Mesenchymal stem cell (in vitro differentiated cells and primary cell): ENCODE data around the gene SIRPG.
"Not testable (repeated sequence)": the region's sequence is repeated elsewhere in the genome, so short reads cannot be mapped to it uniquely, and the experiment has no call there.

Experiments
- DNase-seq: peaks from one replicate; pipeline ENCODE4 v3.0.0-alpha.2; 2013
- H2AFZ ChIP-seq: one replicate; pipeline ENCODE4 v1.6.1; 2013; ENCODE audit warnings: low read depth, mild to moderate bottlenecking, control low read depth, inconsistent platforms, low read length, moderate library complexity
- H2AK5ac ChIP-seq: 2 replicates; pipeline ENCODE4 v1.6.1; 2013; ENCODE audit warnings: low read length, moderate library complexity, mild to moderate bottlenecking, inconsistent platforms; ENCODE audit not compliant: severe bottlenecking
- H2BK120ac ChIP-seq: one replicate; pipeline ENCODE4 v1.6.1; 2013; ENCODE audit warnings: low read depth, mild to moderate bottlenecking, inconsistent platforms, low read length, moderate library complexity
- H2BK12ac ChIP-seq, 2 experiments: one replicate each; pipeline ENCODE4 v1.6.1; 2013; ENCODE audit warnings: inconsistent platforms in 2 of 2, low read length in 2 of 2, mild to moderate bottlenecking in 2 of 2, moderate library complexity in 2 of 2, control low read depth in 1 of 2
- H2BK15ac ChIP-seq: one replicate; pipeline ENCODE4 v1.6.1; 2013; ENCODE audit warnings: mild to moderate bottlenecking, low read depth, inconsistent platforms; ENCODE audit not compliant: poor library complexity, severe bottlenecking
- H2BK5ac ChIP-seq: 2 replicates; pipeline ENCODE4 v1.6.1; 2013; ENCODE audit warnings: low read depth, mild to moderate bottlenecking, low read length, control low read depth, inconsistent platforms; ENCODE audit not compliant: poor library complexity, severe bottlenecking
- H3K14ac ChIP-seq, 2 experiments: one replicate each; pipeline ENCODE4 v1.6.1; 2013; ENCODE audit warnings: inconsistent platforms in 2 of 2, low read length in 2 of 2, control low read depth in 1 of 2, mild to moderate bottlenecking in 1 of 2, moderate library complexity in 1 of 2
- H3K18ac ChIP-seq, 2 experiments: one replicate each; pipeline ENCODE4 v1.6.1; 2013; ENCODE audit warnings: inconsistent platforms in 2 of 2, low read length in 2 of 2, control low read depth in 1 of 2, low read depth in 1 of 2, mild to moderate bottlenecking in 1 of 2
- H3K23ac ChIP-seq, 2 experiments: one replicate each; pipeline ENCODE4 v1.6.1; 2013; ENCODE audit warnings: inconsistent platforms in 2 of 2, low read length in 2 of 2, mild to moderate bottlenecking in 2 of 2, moderate library complexity in 2 of 2, control low read depth in 1 of 2
- H3K27ac ChIP-seq: 2 replicates; pipeline ENCODE4 v1.5.1; 2013; ENCODE audit warnings: mild to moderate bottlenecking, moderate library complexity, low read length, control low read depth, inconsistent platforms; ENCODE audit not compliant: poor library complexity, severe bottlenecking
- H3K27me3 ChIP-seq, 2 experiments: 2 replicates each; pipeline versions ENCODE4 v1.6.1 to v1.7.0; 2013; ENCODE audit warnings: low read length in 2 of 2, mild to moderate bottlenecking in 2 of 2, moderate library complexity in 2 of 2, control low read depth in 1 of 2, inconsistent platforms in 1 of 2; ENCODE audit not compliant: control insufficient read depth in 1 of 2, insufficient read depth in 1 of 2
- H3K36me3 ChIP-seq, 2 experiments: 2 replicates each; pipeline versions ENCODE4 v1.6.1 to v1.7.0; 2013; ENCODE audit warnings: low read length in 2 of 2, control low read depth in 1 of 2, inconsistent platforms in 1 of 2, low read depth in 1 of 2, mild to moderate bottlenecking in 1 of 2; ENCODE audit not compliant: insufficient read depth in 2 of 2, control insufficient read depth in 1 of 2
- H3K4ac ChIP-seq, 2 experiments: one replicate each; pipeline ENCODE4 v1.6.1; 2013; ENCODE audit warnings: inconsistent platforms in 2 of 2, low read length in 2 of 2, mild to moderate bottlenecking in 2 of 2, moderate library complexity in 2 of 2, control low read depth in 1 of 2, low read depth in 1 of 2
- H3K4me1 ChIP-seq: 2 replicates; pipeline ENCODE4 v1.6.1; 2013; ENCODE audit warnings: low read depth, low read length, control low read depth; ENCODE audit not compliant: control insufficient read depth, insufficient read depth
- H3K4me2 ChIP-seq: 2 replicates; pipeline ENCODE4 v1.6.1; 2013; ENCODE audit warnings: low read length, mild to moderate bottlenecking, inconsistent platforms; ENCODE audit not compliant: poor library complexity, severe bottlenecking
- H3K4me3 ChIP-seq, 2 experiments: 2 replicates each; pipeline versions ENCODE4 v1.5.1 to v1.7.0; 2013; ENCODE audit warnings: low read length in 2 of 2, mild to moderate bottlenecking in 2 of 2, control low read depth in 1 of 2, low read depth in 1 of 2; ENCODE audit not compliant: insufficient read depth in 1 of 2
- H3K79me1 ChIP-seq: replicated peaks from 2 replicates; pipeline ENCODE4 v1.6.1; 2013; ENCODE audit warnings: mild to moderate bottlenecking, control low read depth, low read length, inconsistent platforms; ENCODE audit not compliant: poor library complexity, severe bottlenecking
- H3K9ac ChIP-seq: 2 replicates; pipeline ENCODE4 v1.7.0; 2013; ENCODE audit warnings: mild to moderate bottlenecking, low read length, moderate library complexity
- H3K9me3 ChIP-seq: 2 replicates; pipeline ENCODE4 v1.7.0; 2013; ENCODE audit warnings: mild to moderate bottlenecking, low read length; ENCODE audit not compliant: control insufficient read depth
- H4K8ac ChIP-seq: one replicate; pipeline ENCODE4 v1.6.1; 2013; ENCODE audit warnings: inconsistent platforms, mild to moderate bottlenecking, low read length, moderate library complexity
- H4K91ac ChIP-seq: one replicate; pipeline ENCODE4 v1.6.1; 2013; ENCODE audit warnings: mild to moderate bottlenecking, low read length, inconsistent platforms
- WGBS: methylation state at CpG from one replicate; pipeline ENCODE4 v1.1.7; 2013; ENCODE audit warnings: mixed read lengths; 5-methylcytosine and 5-hydroxymethylcytosine counted together

The SIRPG gene

GRCh38 chr20:1646975-1647431, 10.6 kb downstream of the SIRPG start:
- no peak overlapping the region for H2BK120ac ChIP-seq
- no peak overlapping the region for H2BK12ac ChIP-seq
- H4K8ac ChIP-seq: no peak overlapping the region
- no peak overlapping the region for H3K27ac ChIP-seq
- H3K4me1 ChIP-seq: peaks cover 4% of the 10 kb centered on the region
- no peak overlapping the region for H4K91ac ChIP-seq
- no peak overlapping the region for H3K4ac ChIP-seq
- no peaks in the 10 kb centered on the region for H3K36me3 ChIP-seq
- H2BK15ac ChIP-seq: no peak overlapping the region
- H3K9me3 ChIP-seq: no peaks in the 10 kb centered on the region
- no peak overlapping the region for H3K23ac ChIP-seq
- H3K4me2 ChIP-seq: no peak overlapping the region
- no peak for DNase-seq
- peaks cover 0 to 35% of the 10 kb centered on the region in 2 experiments for H3K27me3 ChIP-seq
- no peak overlapping the region for H3K9ac ChIP-seq
- no peak overlapping the region for H2AFZ ChIP-seq
- H2AK5ac ChIP-seq: no peak overlapping the region
- no peak overlapping the region for H3K18ac ChIP-seq
- H2BK5ac ChIP-seq: no peak overlapping the region
- H3K79me1 ChIP-seq: no peaks in the 10 kb centered on the region
- H3K14ac ChIP-seq: no peak overlapping the region
- 91% methylated on average over 3 of the region's 3 CpGs for WGBS
- no peak overlapping the region for H3K4me3 ChIP-seq

DNA sequence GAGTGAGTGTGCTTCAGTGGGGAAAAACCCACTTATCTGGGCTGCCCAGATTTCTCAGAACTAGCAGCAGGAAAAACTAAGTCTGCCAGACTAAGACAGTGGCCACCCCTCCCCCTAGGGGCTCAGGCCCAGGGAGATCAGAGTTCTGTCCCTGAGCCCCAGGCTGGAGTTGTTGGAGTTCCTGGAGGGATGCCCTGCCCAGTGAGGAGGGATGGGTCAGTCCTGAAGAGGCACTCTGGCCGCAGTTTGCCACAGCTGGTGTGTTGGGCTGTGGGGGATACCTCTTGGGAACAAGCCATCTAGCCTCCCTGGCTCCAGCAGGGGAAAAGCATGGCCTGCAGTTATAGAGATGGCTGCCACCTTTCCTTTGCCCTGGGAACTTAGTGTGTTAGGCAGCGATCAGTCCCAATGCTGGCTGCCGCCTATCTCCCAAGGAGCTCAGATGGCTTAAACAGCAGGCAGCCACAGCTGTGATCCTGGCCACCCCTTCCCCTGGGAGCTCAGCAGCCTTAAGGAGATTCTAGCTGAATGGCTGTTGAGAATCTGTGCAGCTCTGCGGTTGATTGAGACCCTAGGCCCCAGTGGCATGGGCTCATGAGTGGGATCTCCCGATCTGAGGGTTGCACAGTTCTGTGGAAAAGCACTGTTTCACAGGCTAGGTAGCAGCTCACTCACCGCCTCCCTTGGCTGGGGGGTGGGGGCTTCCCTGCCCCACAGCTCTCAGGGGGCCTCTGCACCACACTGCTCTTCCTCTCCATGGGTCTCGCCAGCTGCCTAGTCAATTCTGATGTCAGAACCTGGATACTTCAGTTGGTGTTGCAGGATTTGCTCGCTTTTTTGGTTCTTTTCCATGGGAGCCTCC, 13.2 kb downstream of the SIRPG start:
- Histone ChIP-seq H3K4me3 (no peak overlapping the region), H3K27me3 (peaks cover 0 to 25% of the 10 kb centered on the region in 2 experiments), H2BK120ac (no peak overlapping the region), H3K4ac (no peak overlapping the region), H4K8ac (no peak overlapping the region), H2BK12ac (no peak overlapping the region), H3K9me3 (no peaks in the 10 kb centered on the region), H3K14ac (no peak overlapping the region), H2BK15ac (no peak overlapping the region), H3K23ac (no peak overlapping the region), H3K4me2 (no peak overlapping the region), H3K27ac (no peak overlapping the region), H2AFZ (no peak overlapping the region), H4K91ac (no peak overlapping the region), H3K4me1 (peaks cover 4% of the 10 kb centered on the region), H3K36me3 (no peaks in the 10 kb centered on the region), H3K79me1 (no peaks in the 10 kb centered on the region), H3K9ac (no peak overlapping the region), H3K18ac (no peak overlapping the region), H2AK5ac (no peak overlapping the region), H2BK5ac (no peak overlapping the region)
- 80% methylated on average over 8 of the region's 8 CpGs for WGBS
- DNase-seq: no peak

DNA sequence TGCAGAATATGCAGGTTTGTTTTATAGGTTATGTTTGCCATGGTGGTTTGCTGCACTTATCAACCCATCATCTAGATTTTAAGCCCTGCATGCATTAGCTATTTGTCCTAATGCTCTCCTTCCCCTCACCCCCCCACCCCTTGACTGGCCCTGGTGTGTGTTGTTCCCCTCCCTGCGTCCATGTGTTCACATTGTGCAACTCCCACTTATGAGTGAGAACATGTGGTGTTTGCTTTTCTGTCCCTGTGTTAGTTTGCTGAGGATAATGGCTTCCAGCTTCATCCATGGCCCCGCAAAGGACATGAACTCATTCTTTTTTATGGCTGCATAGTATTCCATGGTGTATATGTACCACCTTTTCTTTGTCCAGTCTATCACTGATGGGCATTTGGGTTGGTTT, 18.9 kb downstream of the SIRPG start:
- WGBS: 71% methylated on average over 2 of the region's 2 CpGs
- not testable (repeated sequence) for H3K9me3 ChIP-seq, H3K4me3 ChIP-seq, H4K91ac ChIP-seq, H3K4me2 ChIP-seq, H3K14ac ChIP-seq, H4K8ac ChIP-seq, H3K36me3 ChIP-seq, H3K4ac ChIP-seq, H3K79me1 ChIP-seq, H3K18ac ChIP-seq, H3K9ac ChIP-seq, H2BK12ac ChIP-seq, H3K23ac ChIP-seq, H3K27ac ChIP-seq, H2BK120ac ChIP-seq, H2BK15ac ChIP-seq, DNase-seq, H2AFZ ChIP-seq, H2AK5ac ChIP-seq, H2BK5ac ChIP-seq
- H3K27me3 ChIP-seq: peaks cover 0 to 37% of the 10 kb centered on the region in 2 experiments
- H3K4me1 ChIP-seq: peaks cover 12% of the 10 kb centered on the region

GRCh38 chr20:1637755-1638154, 19.8 kb downstream of the SIRPG start:
- Histone ChIP-seq H3K14ac (no peak overlapping the region), H3K23ac (no peak overlapping the region), H2BK12ac (no peak overlapping the region), H2BK120ac (no peak overlapping the region), H2AFZ (no peak overlapping the region), H3K18ac (no peak overlapping the region), H4K91ac (no peak overlapping the region), H2BK15ac (no peak overlapping the region), H3K4me3 (no peak overlapping the region), H3K9me3 (no peaks in the 10 kb centered on the region), H3K4ac (no peak overlapping the region), H3K27ac (peak overlapping the region; percentile 92), H2AK5ac (peak overlapping the region; percentile 43), H3K27me3 (peaks cover 0 to 28% of the 10 kb centered on the region in 2 experiments), H3K4me2 (peak overlapping the region; percentile 27), H2BK5ac (peak overlapping the region; percentile 87), H3K36me3 (no peaks in the 10 kb centered on the region), H3K79me1 (no peaks in the 10 kb centered on the region), H3K4me1 (peaks cover 12% of the 10 kb centered on the region), H4K8ac (no peak overlapping the region), H3K9ac (no peak overlapping the region)
- WGBS: 72% methylated on average over 2 of the region's 2 CpGs
- DNase-seq: no peak
